NCI-H1436 treated with DMSO at 0.1 percent for 48 hours (cell line): ENCODE data around the gene GORASP2.

Experiments used
- DNase-seq: peaks from one replicate; lab custom pipeline; 2025; lab: John Stamatoyannopoulos, UW

GORASP2 gene

GRCh38 chr2:170999654-171000053, 70.6 kb downstream of the GORASP2 start:
- no peak for DNase-seq

DNA sequence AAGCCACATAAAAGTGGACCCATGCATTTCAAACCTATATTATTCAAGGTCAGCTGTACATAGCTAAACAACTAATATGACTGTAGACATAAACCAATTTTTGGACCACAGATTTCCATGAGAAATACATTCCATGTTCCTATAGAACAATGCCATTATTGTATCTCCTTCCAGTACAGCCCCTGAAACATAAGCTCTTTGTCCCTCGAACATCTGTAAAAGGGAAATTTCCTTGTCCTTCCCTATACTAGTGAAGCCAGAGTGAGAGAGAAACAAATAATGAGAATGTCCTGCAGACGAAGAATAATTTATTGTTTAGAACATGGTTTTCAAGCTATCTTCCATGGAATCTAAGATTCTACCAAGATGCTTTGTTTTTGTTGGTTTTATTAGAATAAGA, 75.3 kb downstream of the GORASP2 start:
- no peak for DNase-seq

GRCh38 chr2:171004833-171005232, 75.8 kb downstream of the GORASP2 start:
- DNase-seq, result no peak

DNA sequence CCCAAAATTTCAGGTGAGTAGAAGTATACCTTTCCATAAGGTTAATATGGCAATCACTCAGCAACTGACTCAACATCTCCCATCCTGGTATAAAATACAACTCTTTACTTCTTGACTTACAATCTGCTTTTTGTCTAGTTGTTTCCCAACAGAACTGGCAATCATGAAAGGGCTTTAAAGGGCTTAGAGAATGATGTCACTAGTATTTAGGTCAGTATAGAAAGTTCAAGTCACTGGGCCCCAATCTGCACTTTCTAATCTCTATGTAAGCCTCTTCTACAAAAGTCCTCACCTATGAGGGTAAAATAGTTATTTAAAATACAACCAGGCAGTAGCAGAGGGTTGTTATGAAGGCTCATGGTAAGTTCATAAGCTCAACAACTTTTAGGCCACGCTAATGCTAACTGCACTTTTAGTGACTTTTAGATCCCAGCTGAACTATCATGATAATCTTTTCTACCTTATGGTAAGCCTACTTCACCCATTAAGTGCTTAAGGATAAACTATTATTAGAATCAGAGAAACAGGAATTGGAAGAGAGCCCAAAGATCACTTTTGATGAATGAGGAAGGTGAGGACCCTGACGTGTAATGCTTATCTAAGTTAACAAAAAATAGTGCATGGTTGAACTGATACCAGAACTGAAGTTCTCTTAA, 79.6 kb downstream of the GORASP2 start:
- no peak for DNase-seq

- DNase-seq, result no peak
These were observed 80.3 kb downstream of the GORASP2 start for GRCh38 chr2:171009386-171009785.

GRCh38 chr2:171013851-171014250, 84.8 kb downstream of the GORASP2 start:
- no peak for DNase-seq

- no peak for DNase-seq
These were observed 87.1 kb downstream of the GORASP2 start for GRCh38 chr2:171016125-171016524.
